OCI-LY3 (cell line): ENCODE results near the gene VEZT.
"Not testable (repeated sequence)": the region's sequence is repeated elsewhere in the genome, so short reads cannot be mapped to it uniquely, and the experiment has no call there.

ENCODE experiments used
- H2AFZ ChIP-seq: fragments of 200-600, 300-600 bp; shearing (Covaris generic); 2 replicates; pipeline ENCODE4 v1.6.0; 2014; ENCODE audit warnings: antibody characterized with exemption, low read depth, low read length
- H3K27ac ChIP-seq: fragments of 200-600, 300-600 bp; sonication (generic); 2 replicates; pipeline ENCODE4 v1.5.1; 2014; ENCODE audit warnings: mild to moderate bottlenecking, low read length, moderate library complexity, mixed read lengths
- H3K27me3 ChIP-seq: fragments of 200-600, 300-600 bp; sonication (generic); 2 replicates; pipeline ENCODE4 v1.6.1; 2014; ENCODE audit warnings: low read depth, low read length, mixed read lengths
- H3K36me3 ChIP-seq: fragments of 200-600, 300-600 bp; sonication (generic); replicated peaks from 2 replicates; pipeline ENCODE3; 2014; ENCODE audit warnings: low read depth, low read length, mixed read lengths
- H3K4me1 ChIP-seq: fragments of 300-600, 200-600 bp; sonication (generic); 2 replicates; pipeline ENCODE4 v1.6.1; 2014; ENCODE audit warnings: low read length, mixed read lengths
- H3K4me2 ChIP-seq: fragments of 200-600, 300-600 bp; sonication (generic); 2 replicates; pipeline ENCODE4 v1.6.1; 2014; ENCODE audit warnings: low read length, mixed read lengths
- H3K4me3 ChIP-seq: fragments of 300-600, 200-600 bp; sonication (generic); 2 replicates; pipeline ENCODE4 v1.5.1; 2014; ENCODE audit warnings: antibody characterized with exemption, mild to moderate bottlenecking, low read length, moderate library complexity
- H3K79me2 ChIP-seq: fragments of 300-600, 200-600 bp; shearing (Covaris generic); 2 replicates; pipeline ENCODE4 v1.6.1; 2014; ENCODE audit warnings: mild to moderate bottlenecking, low read length, mixed read lengths
- H3K9ac ChIP-seq: fragments of 300-600, 200-600 bp; shearing (Covaris generic); 2 replicates; pipeline ENCODE4 v1.6.0; 2014; ENCODE audit warnings: mild to moderate bottlenecking, low read length, moderate library complexity
- H3K9me3 ChIP-seq: fragments of 200-600, 300-600 bp; shearing (Covaris generic); 2 replicates; pipeline ENCODE4 v1.6.1; 2014; ENCODE audit warnings: low read length, mixed read lengths; ENCODE audit not compliant: insufficient read depth
- H4K20me1 ChIP-seq: fragments of 200-600, 300-600 bp; sonication (generic); 2 replicates; pipeline ENCODE4 v1.6.1; 2016; ENCODE audit warnings: low read length, mixed read lengths; ENCODE audit not compliant: insufficient read depth
- CTCF ChIP-seq: fragments of 200-600, 300-600 bp; sonication (generic); IDR thresholded peaks from 2 replicates; pipeline ENCODE4 v1.5.1; 2014; ENCODE audit warnings: antibody characterized with exemption, low read length, low read depth
- EZH2phosphoT487 ChIP-seq: fragments of 200-600 bp; shearing (Covaris generic); IDR thresholded peaks from 2 replicates; pipeline ENCODE4 v1.6.1; 2018; ENCODE audit warnings: antibody characterized with exemption, mixed run types, low read depth

VEZT gene

DNA sequence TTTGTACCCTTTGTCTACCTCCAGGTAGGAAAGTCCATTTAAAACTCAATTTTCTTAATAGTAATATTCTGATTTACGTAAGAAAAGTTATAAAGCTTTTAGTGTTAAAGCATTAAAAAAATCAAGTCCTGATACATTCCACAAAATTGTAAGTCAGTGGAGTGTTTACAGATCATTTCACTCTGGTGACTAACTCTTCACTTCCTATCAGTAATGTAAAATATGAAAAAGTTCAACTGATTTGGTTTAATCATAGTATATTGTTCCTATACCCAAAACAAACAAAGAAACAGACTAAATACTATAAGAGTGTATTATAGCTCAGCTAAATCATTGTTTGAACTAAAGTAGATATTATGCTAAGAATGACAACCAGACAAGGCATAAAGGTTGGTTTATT, 85.9 kb downstream of the VEZT start:
- Histone ChIP-seq H3K4me2 (no peak overlapping the region), H2AFZ (no peak overlapping the region), H3K9ac (no peak overlapping the region), H3K36me3 (peaks cover 3% of the 10 kb centered on the region), H3K4me1 (no peaks in the 10 kb centered on the region), H3K79me2 (no peaks in the 10 kb centered on the region), H4K20me1 (no peaks in the 10 kb centered on the region), H3K9me3 (no peaks in the 10 kb centered on the region), H3K4me3 (no peak overlapping the region), H3K27ac (no peak overlapping the region), H3K27me3 (no peaks in the 10 kb centered on the region)
- TF ChIP-seq CTCF (no peak), EZH2phosphoT487 (no peak)

GRCh38 chr12:95304673-95305198, 87.1 kb downstream of the VEZT start:
- H3K27ac ChIP-seq: no peak overlapping the region
- H3K27me3 ChIP-seq: no peaks in the 10 kb centered on the region
- H3K4me1 ChIP-seq: no peaks in the 10 kb centered on the region
- H3K36me3 ChIP-seq: peaks cover 8% of the 10 kb centered on the region
- H2AFZ ChIP-seq: no peak overlapping the region
- H3K4me2 ChIP-seq: no peak overlapping the region
- H3K9me3 ChIP-seq: no peaks in the 10 kb centered on the region
- no peaks in the 10 kb centered on the region for H3K79me2 ChIP-seq
- no peak for TF ChIP-seq CTCF
- no peak for TF ChIP-seq EZH2phosphoT487
- H4K20me1 ChIP-seq: no peaks in the 10 kb centered on the region
- H3K4me3 ChIP-seq: no peak overlapping the region
- H3K9ac ChIP-seq: no peak overlapping the region

DNA sequence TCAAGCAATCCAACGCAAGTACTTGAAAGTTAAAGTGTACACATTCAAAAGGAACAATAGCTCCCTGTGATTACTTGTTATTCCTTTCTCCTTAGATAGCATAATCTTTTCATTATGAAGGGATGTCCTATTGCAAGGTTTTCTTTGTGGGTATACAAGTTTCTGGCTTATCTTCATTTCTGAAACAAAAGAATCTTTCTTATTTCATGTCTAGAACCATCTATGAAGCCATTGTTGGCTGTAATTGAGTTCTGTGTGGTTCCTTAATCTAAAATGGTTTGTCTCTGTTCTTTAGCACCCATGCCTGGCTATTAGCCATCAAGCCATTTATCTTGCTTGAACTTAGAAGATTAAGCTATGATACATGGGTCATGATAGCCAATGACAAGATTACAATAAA, 95.0 kb downstream of the VEZT start:
- no peaks in the 10 kb centered on the region for H4K20me1 ChIP-seq
- no peak overlapping the region for H3K27ac ChIP-seq
- peaks cover 11% of the 10 kb centered on the region for H3K36me3 ChIP-seq
- TF ChIP-seq CTCF (no peak), EZH2phosphoT487 (no peak)
- no peaks in the 10 kb centered on the region for H3K9me3 ChIP-seq
- H3K79me2 ChIP-seq: no peaks in the 10 kb centered on the region
- H3K4me3 ChIP-seq: no peak overlapping the region
- H3K27me3 ChIP-seq: no peaks in the 10 kb centered on the region
- H2AFZ ChIP-seq: no peak overlapping the region
- H3K4me2 ChIP-seq: no peak overlapping the region
- no peaks in the 10 kb centered on the region for H3K4me1 ChIP-seq
- H3K9ac ChIP-seq: no peak overlapping the region

DNA sequence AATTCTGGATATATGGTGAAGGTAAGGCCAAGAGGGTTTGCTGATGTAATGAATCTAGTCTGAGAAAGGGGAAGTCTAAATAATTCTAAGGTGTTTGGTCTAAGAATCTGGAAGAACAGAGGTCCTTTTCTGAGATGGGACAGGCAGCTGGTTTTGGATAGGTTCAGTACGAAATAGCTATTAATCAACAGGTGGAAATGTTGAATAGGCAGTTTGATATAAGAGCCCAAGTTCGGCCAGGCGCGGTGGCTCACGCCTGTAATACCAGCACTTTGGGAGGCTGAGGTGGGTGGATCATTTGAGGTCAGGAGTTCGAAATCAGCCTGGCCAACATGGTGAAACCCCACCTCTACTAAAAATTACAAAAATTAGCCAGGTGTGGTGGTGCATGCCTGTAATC, 97.1 kb downstream of the VEZT start:
- H2AFZ ChIP-seq, H3K9me3 ChIP-seq: not testable (repeated sequence)

DNA sequence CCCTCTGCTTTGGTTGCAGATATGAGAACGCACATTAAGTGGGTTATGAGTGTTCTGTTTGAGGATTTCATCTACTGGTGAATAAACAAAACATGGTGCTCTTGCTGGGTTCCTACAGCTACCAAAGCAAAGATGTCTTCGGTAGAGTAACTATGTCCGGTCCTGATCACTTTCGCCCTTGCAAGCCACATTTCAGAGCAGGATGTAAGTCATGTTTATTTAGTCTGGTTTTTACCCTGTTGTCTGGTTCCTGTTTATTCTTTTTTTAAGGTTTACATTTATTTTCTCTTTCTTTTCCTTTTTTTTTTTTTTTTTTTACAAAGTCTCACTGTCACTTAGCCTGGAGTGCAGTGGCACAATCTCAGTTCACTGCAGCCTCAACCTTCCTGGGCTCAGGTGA, 99.2 kb downstream of the VEZT start:
- no peak for TF ChIP-seq EZH2phosphoT487
- no peak for TF ChIP-seq CTCF
- no peak overlapping the region for H3K27ac ChIP-seq
- H3K4me1 ChIP-seq: 0 out of 2 replicates have a peak, but pooled peaks cover 4% of the 10 kb centered on the region
- no peaks in the 10 kb centered on the region for H3K36me3 ChIP-seq
- H3K9me3 ChIP-seq: no peaks in the 10 kb centered on the region
- no peaks in the 10 kb centered on the region for H3K79me2 ChIP-seq
- H3K4me2 ChIP-seq: no peak overlapping the region
- H3K4me3 ChIP-seq: no peak overlapping the region
- H3K9ac ChIP-seq: no peak overlapping the region
- H3K27me3 ChIP-seq: no peaks in the 10 kb centered on the region
- H2AFZ ChIP-seq: no peak overlapping the region
- no peaks in the 10 kb centered on the region for H4K20me1 ChIP-seq

More for the DNA sequence above, 97.1 kb downstream of the VEZT start:
- not testable (repeated sequence) for H3K4me3 ChIP-seq, H3K27me3 ChIP-seq, H3K79me2 ChIP-seq, H3K27ac ChIP-seq, H3K4me2 ChIP-seq, H3K36me3 ChIP-seq, H3K9ac ChIP-seq, H3K4me1 ChIP-seq, H4K20me1 ChIP-seq
